Vagina (tissue), 2 donors: ENCODE results near the gene DOCK1. TPM values are rescaled to one million over a fixed set of nuclear protein-coding genes. Genes with fewer than 3 reads are reported as not detected.

Experiments
- DNase-seq, 2 donors: peaks; one replicate each; pipeline ENCODE4 v3.0.0-alpha.2; 2017; ENCODE audit errors: extremely low spot score in 2 of 2
- H3K27ac ChIP-seq: fragments of 200-600 bp; sonication (generic); one replicate; pipeline ENCODE4 v1.5.1; 2019
- H3K27me3 ChIP-seq: fragments of 200-600 bp; sonication (generic); one replicate; pipeline ENCODE4 v1.5.1; 2019
- H3K36me3 ChIP-seq, 2 donors: fragments of 200-600 bp; sonication (generic); one replicate each; pipeline ENCODE4 v1.5.1; 2017 to 2019
- H3K4me1 ChIP-seq: fragments of 200-600 bp; sonication (generic); one replicate; pipeline ENCODE4 v1.5.1; 2019
- H3K4me3 ChIP-seq, 2 donors: fragments of 200-600 bp; sonication (generic); 1 replicate in 1 of 2; 2 replicates in 1 of 2; pipeline ENCODE4 v1.5.1; 2016 to 2019
- H3K9me3 ChIP-seq: fragments of 200-600 bp; sonication (generic); one replicate; pipeline ENCODE4 v1.5.1; 2019
- POLR2A ChIP-seq, 2 donors: fragments of 450-650 bp; IDR thresholded peaks; one replicate each; pipeline ENCODE4 v1.6.1; 2017; ENCODE audit warnings: antibody characterized with exemption in 2 of 2, mild to moderate bottlenecking in 2 of 2, moderate library complexity in 2 of 2
- POLR2AphosphoS5 ChIP-seq, 2 donors: sonication (generic); formaldehyde crosslinking; IDR thresholded peaks; one replicate each; pipeline ENCODE4 v1.9.0; 2017; ENCODE audit warnings: antibody characterized with exemption in 2 of 2, mild to moderate bottlenecking in 2 of 2, low read depth in 1 of 2; ENCODE audit not compliant: insufficient read depth in 1 of 2
- intact Hi-C: fragments of 100-400 bp; cut with DNase I; formaldehyde crosslinking; loops from one replicate; pipeline ENCODE4 v1.15.1; 2023
- total RNA-seq: library from RNA; depleted of rRNA; stranded (reverse); fragments of >200 nt; gene quantifications from one replicate; pipeline ENCODE4 v1.2.3, GENCODE V29; 2016
- TF ChIP-seq, protein P1 (sequence below), 3 experiments: fragments of 450-650 bp in 2 of 3; fragments of 200-600 bp in 1 of 3; sonication (generic) in 1 of 3; IDR thresholded peaks; one replicate each; pipeline ENCODE4 v1.5.1; 2017 to 2019; ENCODE audit warnings: antibody characterized with exemption in 3 of 3, mild to moderate bottlenecking in 2 of 3, moderate library complexity in 2 of 3

DOCK1 gene
- total RNA-seq, 1 donor from 2014 or later, result 64.6 TPM

DNA sequence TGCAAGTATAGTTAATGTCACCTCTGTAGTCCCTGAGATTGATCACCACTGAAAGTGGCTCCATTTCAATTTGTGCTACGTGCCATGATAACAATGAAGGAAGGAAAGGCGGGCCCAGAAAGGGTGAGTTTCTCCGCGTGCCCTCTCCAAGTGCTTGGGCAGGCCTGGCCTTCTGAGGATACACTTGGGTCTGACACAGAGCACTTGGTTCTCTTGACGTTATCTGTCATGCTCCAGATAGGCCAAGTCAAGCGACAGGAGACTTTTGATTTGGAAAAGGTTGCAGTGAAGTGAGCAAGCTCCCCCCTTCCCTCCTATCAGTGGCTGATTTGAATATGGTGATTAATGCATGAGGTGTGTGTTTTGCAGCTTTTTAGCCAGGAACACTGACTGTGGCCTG lies 452.0 kb downstream of the DOCK1 start:
- H3K4me1 ChIP-seq, result no peaks in the 10 kb centered on the region
- peaks cover 0 to 7% of the 10 kb centered on the region in 2 donors for H3K36me3 ChIP-seq
- no peaks in the 10 kb centered on the region for H3K9me3 ChIP-seq
- TF ChIP-seq, protein P1, sequence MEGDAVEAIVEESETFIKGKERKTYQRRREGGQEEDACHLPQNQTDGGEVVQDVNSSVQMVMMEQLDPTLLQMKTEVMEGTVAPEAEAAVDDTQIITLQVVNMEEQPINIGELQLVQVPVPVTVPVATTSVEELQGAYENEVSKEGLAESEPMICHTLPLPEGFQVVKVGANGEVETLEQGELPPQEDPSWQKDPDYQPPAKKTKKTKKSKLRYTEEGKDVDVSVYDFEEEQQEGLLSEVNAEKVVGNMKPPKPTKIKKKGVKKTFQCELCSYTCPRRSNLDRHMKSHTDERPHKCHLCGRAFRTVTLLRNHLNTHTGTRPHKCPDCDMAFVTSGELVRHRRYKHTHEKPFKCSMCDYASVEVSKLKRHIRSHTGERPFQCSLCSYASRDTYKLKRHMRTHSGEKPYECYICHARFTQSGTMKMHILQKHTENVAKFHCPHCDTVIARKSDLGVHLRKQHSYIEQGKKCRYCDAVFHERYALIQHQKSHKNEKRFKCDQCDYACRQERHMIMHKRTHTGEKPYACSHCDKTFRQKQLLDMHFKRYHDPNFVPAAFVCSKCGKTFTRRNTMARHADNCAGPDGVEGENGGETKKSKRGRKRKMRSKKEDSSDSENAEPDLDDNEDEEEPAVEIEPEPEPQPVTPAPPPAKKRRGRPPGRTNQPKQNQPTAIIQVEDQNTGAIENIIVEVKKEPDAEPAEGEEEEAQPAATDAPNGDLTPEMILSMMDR (IDR thresholded peaks at IDR 0.05), result no peak
- TF ChIP-seq POLR2A (IDR thresholded peaks at IDR 0.05), result no peak
- DNase-seq, result no peak
- H3K27ac ChIP-seq, result no peak overlapping the region
- intact Hi-C loops, result no loop called here
- H3K27me3 ChIP-seq, result no peaks in the 10 kb centered on the region
- H3K4me3 ChIP-seq, result no peak overlapping the region

DNA sequence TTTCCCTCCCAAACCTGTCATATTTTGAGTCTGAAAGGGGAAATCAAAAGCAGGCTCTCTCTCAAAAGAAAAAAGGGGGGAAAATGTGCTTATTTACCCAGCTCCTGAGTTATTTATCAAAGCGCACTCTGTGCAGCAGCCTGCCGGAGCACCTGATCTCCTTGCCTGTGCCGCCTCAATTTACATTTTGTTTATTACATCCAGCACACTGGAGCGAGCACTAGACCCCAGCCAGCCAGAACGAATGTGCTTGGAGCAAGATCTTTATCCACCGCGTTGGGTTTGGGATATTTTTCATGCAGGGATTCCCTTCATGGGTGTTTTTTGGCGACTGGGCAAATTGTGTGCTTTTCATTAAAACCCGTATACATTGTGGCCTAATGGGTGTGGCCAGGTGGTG lies 453.1 kb downstream of the DOCK1 start:
- TF ChIP-seq POLR2AphosphoS5 (IDR thresholded peaks at IDR 0.05; ENCODE audit: insufficient read depth in 1 of 2, low read depth in 1 of 2) (no peak), POLR2A (IDR thresholded peaks at IDR 0.05) (no peak)
- TF ChIP-seq, protein P1 (IDR thresholded peaks at IDR 0.05), result no peak
- Histone ChIP-seq H3K36me3 (peaks cover 0 to 18% of the 10 kb centered on the region in 2 donors), H3K4me3 (no peak overlapping the region), H3K9me3 (no peaks in the 10 kb centered on the region), H3K27ac (no peak overlapping the region), H3K4me1 (no peaks in the 10 kb centered on the region), H3K27me3 (no peaks in the 10 kb centered on the region)
- no peak for DNase-seq
- intact Hi-C loops, result no loop called here

DNA sequence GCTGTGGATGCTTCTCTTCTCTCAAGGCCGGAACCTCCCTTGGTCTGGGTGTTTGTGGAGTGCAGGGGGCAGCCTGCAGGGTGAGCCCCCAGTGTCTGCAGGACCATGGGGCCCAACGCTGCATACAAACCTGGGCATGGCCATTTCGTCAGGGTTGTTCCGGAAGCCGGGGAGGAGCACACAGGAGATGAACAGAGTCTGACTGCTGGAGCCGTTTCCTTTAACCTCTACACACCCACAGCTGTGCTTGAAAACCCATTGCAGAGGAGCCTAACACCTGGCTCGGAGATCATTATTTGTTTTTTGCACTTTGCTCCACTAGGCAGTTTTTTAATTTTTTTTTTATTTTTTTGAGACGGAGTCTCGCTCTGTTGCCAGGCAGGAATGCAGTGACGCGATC lies 458.8 kb downstream of the DOCK1 start:
- no peak for DNase-seq
- intact Hi-C loops, result no loop called here
- no peaks in the 10 kb centered on the region for H3K4me1 ChIP-seq
- H3K9me3 ChIP-seq, result no peaks in the 10 kb centered on the region
- H3K27me3 ChIP-seq, result no peaks in the 10 kb centered on the region
- TF ChIP-seq POLR2A (IDR thresholded peaks at IDR 0.05) (no peak), POLR2AphosphoS5 (IDR thresholded peaks at IDR 0.05; ENCODE audit: insufficient read depth in 1 of 2, low read depth in 1 of 2) (no peak)
- TF ChIP-seq, protein P1 (IDR thresholded peaks at IDR 0.05), result no peak
- no peak overlapping the region for H3K27ac ChIP-seq
- H3K4me3 ChIP-seq, result no peak overlapping the region
- H3K36me3 ChIP-seq, result peaks cover 0 to 21% of the 10 kb centered on the region in 2 donors

DNA sequence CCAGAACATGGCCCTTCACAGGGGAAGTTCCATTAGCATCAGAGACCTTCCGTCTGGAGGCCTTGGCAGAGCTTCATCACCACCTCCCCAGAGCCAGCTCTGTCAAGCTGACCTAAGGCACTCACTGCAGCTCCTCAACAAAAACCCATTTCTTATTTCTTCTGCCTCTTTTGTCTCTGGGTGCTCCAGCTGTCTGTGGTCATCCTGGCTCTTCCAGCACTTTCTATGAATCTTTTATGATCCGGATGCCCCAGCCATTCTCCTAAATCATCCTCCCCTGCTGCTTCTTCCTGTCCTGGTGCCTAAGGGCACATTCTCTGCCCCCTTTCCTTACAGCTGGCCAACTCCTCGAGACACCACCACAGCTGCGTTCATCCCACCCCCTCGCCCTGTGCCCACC lies 462.9 kb downstream of the DOCK1 start:
- H3K4me1 ChIP-seq, result no peaks in the 10 kb centered on the region
- H3K27me3 ChIP-seq, result no peaks in the 10 kb centered on the region
- no peak overlapping the region for H3K27ac ChIP-seq
- intact Hi-C loops, result no loop called here
- DNase-seq, result no peak
- no peak overlapping the region for H3K4me3 ChIP-seq
- TF ChIP-seq POLR2AphosphoS5 (IDR thresholded peaks at IDR 0.05; ENCODE audit: insufficient read depth in 1 of 2, low read depth in 1 of 2), result no peak
- TF ChIP-seq, protein P1 (IDR thresholded peaks at IDR 0.05), result no peak
- TF ChIP-seq POLR2A (IDR thresholded peaks at IDR 0.05), result no peak
- no peaks in the 10 kb centered on the region for H3K9me3 ChIP-seq
- peaks cover 0 to 9% of the 10 kb centered on the region in 2 donors for H3K36me3 ChIP-seq

DNA sequence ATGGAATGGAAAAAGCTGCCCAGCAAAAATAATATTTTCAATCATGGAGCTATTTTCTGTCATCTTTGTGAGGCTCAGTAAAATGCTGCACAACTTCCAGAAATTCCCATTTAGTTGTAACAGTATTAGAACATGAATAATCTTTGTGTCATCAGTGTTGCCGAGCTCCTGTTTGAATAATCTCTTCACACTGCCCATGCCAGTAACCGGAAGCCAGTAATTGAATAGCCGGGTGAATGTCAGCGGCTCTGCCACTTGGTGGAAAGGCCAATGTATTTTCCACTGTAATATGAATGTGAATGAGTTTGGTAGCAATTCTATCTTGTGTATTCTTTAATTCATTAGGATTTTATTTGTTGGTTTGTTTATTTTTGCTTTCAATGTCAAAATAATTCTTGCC lies 463.7 kb downstream of the DOCK1 start:
- DNase-seq, result no peak
- intact Hi-C loops, result no loop called here
- Histone ChIP-seq H3K4me3 (no peak overlapping the region), H3K4me1 (no peaks in the 10 kb centered on the region), H3K36me3 (peaks cover 0 to 5% of the 10 kb centered on the region in 2 donors), H3K27ac (no peak overlapping the region), H3K27me3 (no peaks in the 10 kb centered on the region), H3K9me3 (no peaks in the 10 kb centered on the region)
- TF ChIP-seq POLR2A (IDR thresholded peaks at IDR 0.05), result no peak
- no peak for TF ChIP-seq POLR2AphosphoS5 (IDR thresholded peaks at IDR 0.05; ENCODE audit: insufficient read depth in 1 of 2, low read depth in 1 of 2)
- TF ChIP-seq, protein P1 (IDR thresholded peaks at IDR 0.05), result no peak
